Measurements from ENCODE around the gene RFTN2. TPM values are rescaled to one million over a fixed set of nuclear protein-coding genes. Genes with fewer than 3 reads are reported as not detected.

Gene RFTN2
- total and polyA plus RNA-seq, 2 of the 13 experiments (the other 11 are each of a cell fraction or from before 2014, with no cell fraction given) = not detected

DNA sequence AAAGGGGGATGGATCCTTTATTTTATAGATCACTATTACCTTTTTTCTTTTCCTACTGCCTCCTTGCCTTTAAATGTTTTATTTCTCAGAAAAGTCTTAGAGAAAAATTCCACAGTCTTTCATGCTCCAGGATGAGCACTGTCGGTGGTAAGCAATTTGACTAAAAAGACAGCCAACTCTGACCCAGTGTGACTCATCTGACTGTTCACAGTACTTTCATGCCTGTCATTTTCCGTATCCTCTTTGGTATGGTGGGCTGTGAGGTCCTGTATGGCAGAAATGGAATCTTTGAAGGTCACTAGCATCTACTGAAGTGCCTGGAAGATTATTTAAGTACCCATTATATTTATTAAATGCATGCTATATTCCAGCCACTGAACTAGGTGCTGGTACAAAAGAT lies 2.1 kb upstream of the RFTN2 start (continued):
- TF ChIP-seq, protein P1, sequence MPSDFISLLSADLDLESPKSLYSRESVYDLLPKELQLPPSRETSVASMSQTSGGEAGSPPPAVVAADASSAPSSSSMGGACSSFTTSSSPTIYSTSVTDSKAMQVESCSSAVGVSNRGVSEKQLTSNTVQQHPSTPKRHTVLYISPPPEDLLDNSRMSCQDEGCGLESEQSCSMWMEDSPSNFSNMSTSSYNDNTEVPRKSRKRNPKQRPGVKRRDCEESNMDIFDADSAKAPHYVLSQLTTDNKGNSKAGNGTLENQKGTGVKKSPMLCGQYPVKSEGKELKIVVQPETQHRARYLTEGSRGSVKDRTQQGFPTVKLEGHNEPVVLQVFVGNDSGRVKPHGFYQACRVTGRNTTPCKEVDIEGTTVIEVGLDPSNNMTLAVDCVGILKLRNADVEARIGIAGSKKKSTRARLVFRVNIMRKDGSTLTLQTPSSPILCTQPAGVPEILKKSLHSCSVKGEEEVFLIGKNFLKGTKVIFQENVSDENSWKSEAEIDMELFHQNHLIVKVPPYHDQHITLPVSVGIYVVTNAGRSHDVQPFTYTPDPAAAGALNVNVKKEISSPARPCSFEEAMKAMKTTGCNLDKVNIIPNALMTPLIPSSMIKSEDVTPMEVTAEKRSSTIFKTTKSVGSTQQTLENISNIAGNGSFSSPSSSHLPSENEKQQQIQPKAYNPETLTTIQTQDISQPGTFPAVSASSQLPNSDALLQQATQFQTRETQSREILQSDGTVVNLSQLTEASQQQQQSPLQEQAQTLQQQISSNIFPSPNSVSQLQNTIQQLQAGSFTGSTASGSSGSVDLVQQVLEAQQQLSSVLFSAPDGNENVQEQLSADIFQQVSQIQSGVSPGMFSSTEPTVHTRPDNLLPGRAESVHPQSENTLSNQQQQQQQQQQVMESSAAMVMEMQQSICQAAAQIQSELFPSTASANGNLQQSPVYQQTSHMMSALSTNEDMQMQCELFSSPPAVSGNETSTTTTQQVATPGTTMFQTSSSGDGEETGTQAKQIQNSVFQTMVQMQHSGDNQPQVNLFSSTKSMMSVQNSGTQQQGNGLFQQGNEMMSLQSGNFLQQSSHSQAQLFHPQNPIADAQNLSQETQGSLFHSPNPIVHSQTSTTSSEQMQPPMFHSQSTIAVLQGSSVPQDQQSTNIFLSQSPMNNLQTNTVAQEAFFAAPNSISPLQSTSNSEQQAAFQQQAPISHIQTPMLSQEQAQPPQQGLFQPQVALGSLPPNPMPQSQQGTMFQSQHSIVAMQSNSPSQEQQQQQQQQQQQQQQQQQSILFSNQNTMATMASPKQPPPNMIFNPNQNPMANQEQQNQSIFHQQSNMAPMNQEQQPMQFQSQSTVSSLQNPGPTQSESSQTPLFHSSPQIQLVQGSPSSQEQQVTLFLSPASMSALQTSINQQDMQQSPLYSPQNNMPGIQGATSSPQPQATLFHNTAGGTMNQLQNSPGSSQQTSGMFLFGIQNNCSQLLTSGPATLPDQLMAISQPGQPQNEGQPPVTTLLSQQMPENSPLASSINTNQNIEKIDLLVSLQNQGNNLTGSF (CRISPR knock-in tag; IDR thresholded peaks at IDR 0.05) = no peak
- TF ChIP-seq ZNF138 (CRISPR knock-in tag; IDR thresholded peaks at IDR 0.05; ENCODE audit: low read depth) (no peak), NR2F2 (IDR thresholded peaks at IDR 0.05; ENCODE audit: borderline replicate concordance, low read depth) (no peak), NFKBIZ (CRISPR knock-in tag; IDR thresholded peaks at IDR 0.05) (no peak), ZFP36 (IDR thresholded peaks at IDR 0.05; ENCODE audit: borderline replicate concordance, low read depth, low read length, partially characterized antibody) (no peak), RFXANK (CRISPR knock-in tag; IDR thresholded peaks at IDR 0.05) (no peak), ZFX (CRISPR knock-in tag; IDR thresholded peaks at IDR 0.05; ENCODE audit: low read depth) (no peak), GATAD2A (CRISPR knock-in tag; IDR thresholded peaks at IDR 0.05) (no peak), SIX4 (CRISPR knock-in tag; IDR thresholded peaks at IDR 0.05) (no peak)
- TF ChIP-seq, protein P2, sequence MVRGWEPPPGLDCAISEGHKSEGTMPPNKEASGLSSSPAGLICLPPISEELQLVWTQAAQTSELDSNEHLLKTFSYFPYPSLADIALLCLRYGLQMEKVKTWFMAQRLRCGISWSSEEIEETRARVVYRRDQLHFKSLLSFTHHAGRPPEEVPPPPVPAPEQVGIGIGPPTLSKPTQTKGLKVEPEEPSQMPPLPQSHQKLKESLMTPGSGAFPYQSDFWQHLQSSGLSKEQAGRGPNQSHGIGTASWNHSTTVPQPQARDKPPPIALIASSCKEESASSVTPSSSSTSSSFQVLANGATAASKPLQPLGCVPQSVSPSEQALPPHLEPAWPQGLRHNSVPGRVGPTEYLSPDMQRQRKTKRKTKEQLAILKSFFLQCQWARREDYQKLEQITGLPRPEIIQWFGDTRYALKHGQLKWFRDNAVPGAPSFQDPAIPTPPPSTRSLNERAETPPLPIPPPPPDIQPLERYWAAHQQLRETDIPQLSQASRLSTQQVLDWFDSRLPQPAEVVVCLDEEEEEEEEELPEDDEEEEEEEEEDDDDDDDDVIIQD (CRISPR knock-in tag; IDR thresholded peaks at IDR 0.05; ENCODE audit: low read depth) = no peak

All from HepG2 (cell line).